ENCODE data around the gene HSPG2. TPM values are rescaled to one million over a fixed set of nuclear protein-coding genes. Genes with fewer than 3 reads are reported as not detected.

The HSPG2 gene
- polyA plus RNA-seq, 10 donors = 190 to 364 (median 273) TPM

GRCh38 chr1:21848524-21849174 is 88.5 kb downstream of the HSPG2 start:
- DNase-seq = no peak

- no peak for DNase-seq
Measured at GRCh38 chr1:21847223-21848205, 89.6 kb downstream of the HSPG2 start.

- DNase-seq = peak in 1 of 3 donors; percentile 8
Measured at GRCh38 chr1:21845646-21846641, 91.2 kb downstream of the HSPG2 start.

GRCh38 chr1:21843996-21844395 is 93.1 kb downstream of the HSPG2 start:
- DNase-seq = no peak

- DNase-seq = no peak
Measured at GRCh38 chr1:21843208-21843607, 93.9 kb downstream of the HSPG2 start.

GRCh38 chr1:21842606-21843162 is 94.4 kb downstream of the HSPG2 start:
- no peak for DNase-seq

GRCh38 chr1:21841852-21842466 is 95.2 kb downstream of the HSPG2 start:
- no peak for DNase-seq

GRCh38 chr1:21840981-21841380 is 96.1 kb downstream of the HSPG2 start:
- no peak for DNase-seq

- no peak for DNase-seq
Measured at GRCh38 chr1:21839337-21840037, 97.6 kb downstream of the HSPG2 start.

- no peak for DNase-seq
Measured at GRCh38 chr1:21838359-21839157, 98.6 kb downstream of the HSPG2 start.

- DNase-seq = no peak
Measured at GRCh38 chr1:21837476-21837875, 99.6 kb downstream of the HSPG2 start.

- no peak for DNase-seq
Measured at GRCh38 chr1:21836729-21837128, 100.4 kb downstream of the HSPG2 start.

GRCh38 chr1:21836010-21836409 is 101.1 kb downstream of the HSPG2 start:
- no peak for DNase-seq

GRCh38 chr1:21834666-21835065 is 102.4 kb downstream of the HSPG2 start:
- no peak for DNase-seq

- DNase-seq = no peak
Measured at GRCh38 chr1:21834094-21834493, 103.0 kb downstream of the HSPG2 start.

- DNase-seq = no peak
Measured at GRCh38 chr1:21833392-21833976, 103.6 kb downstream of the HSPG2 start.

GRCh38 chr1:21831454-21831970 is 105.6 kb downstream of the HSPG2 start:
- DNase-seq = no peak

GRCh38 chr1:21830792-21831453 is 106.2 kb downstream of the HSPG2 start:
- DNase-seq = no peak

All from muscle of back (tissue), 11 donors.